GM18507 (cell line): Measurements from ENCODE around the gene CD2BP2.

Source experiments
- DNase-seq: peaks from one replicate; pipeline ENCODE4 v3.0.0; 2011; ENCODE audit warnings: low read depth; ENCODE audit not compliant: insufficient read length; ENCODE audit errors: extremely low spot score
- FAIRE-seq: peaks from 2 replicates; lab custom pipeline; 2011; peaks lifted over from hg19 to GRCh38; lab: Jason Lieb, UNC

The CD2BP2 gene

DNA sequence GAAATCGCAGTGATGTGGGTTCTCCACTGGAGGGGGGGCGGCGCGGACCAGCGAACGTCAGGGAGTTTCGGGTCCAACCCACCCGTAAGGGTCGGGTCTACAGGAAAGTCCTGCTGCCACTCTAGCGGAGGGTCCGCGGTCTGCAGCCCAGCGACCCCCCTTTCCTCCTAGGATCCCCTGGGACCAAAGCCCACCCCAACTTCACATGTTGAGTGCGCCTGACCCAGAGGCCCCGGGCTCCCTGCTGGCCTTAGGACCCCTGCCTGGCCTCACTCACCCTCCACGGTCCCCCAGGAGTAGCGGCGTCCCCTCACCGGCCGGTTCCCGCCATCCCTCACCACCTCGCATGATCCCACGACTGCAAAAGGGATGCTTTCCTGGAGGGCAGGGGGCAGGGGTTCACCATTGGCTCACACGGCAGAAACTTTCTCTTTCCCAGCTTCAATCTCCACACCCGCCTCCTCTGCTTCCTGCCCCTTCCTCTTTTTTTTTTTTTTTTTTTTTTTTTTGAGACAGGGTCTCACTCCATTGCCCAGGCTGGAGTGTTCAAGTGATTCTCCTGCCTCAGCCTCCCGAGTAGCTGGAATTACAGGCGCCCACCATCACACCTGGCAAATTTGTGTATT lies 24.2 kb upstream of the CD2BP2 start:
- FAIRE-seq, result no peak

DNA sequence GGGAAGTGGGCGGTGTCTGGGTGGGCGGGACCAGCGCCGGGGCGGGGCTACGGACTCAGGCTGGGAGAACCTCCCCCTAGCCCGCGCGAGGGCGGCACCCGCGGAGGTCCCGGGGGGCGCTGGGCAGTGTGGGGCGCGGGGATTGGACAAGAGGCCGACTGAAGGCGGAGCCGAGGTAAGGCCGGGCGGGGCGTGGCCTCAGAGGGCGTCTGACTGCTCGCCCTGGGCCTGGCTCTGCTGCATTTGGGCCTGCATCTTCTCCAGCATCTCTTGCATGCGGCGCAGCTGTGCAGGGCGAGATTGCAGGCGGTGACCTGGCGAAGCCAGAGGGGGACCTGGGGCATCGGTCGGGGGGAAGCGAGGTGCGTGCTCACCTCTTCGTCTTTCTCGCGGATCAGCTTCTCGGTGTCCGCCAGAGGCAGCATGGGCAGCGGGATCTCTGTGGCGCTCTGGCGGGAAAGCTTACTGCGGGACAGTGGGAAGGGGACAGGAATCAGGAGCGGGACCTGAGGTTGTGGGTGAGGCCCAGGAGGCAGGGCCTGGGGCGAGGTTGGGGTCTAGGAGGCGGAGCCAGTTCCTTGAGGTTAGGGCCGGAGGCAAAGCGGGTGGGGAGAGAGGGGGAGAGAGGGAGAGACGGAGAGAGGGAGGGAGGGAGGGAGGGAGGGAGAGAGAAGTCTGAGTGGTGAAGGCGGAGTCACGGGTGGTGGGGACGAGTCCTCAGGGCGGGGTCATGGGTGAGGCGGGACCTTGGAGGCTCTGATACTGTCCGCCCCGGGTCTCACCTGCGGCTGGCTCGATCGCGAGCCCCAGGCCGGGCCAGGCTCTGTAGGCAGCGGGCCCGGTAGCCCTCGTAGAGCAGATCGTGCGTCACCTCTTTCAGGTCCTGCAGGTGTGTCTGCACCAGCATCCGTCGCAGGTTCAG lies 23.4 kb upstream of the CD2BP2 start:
- FAIRE-seq (peak; percentile 97), DNase-seq (peak; percentile 96)

More for the DNA sequence above, 24.2 kb upstream of the CD2BP2 start:
- DNase-seq, result no peak

DNA sequence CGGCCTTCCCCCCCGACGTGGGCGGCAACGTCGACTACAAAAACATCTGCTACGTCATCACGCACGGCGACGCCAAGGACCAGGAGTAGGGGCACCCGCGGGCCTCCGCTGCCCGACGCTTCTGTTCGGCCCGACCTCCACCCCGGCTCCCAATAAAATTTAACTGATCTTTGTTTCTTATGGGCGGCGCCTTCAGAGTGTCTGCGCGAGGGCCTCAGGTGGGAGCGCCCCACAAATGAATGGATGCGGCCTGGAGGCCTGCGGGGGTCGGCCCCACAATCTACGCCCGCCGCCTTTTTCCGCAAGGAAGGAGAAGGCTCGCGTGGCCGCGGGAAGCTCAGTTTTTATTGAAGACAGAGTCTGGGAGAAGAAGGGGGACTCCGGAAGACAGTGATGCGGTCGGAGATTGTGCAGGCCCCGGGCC lies 22.7 kb upstream of the CD2BP2 start:
- no peak for FAIRE-seq

DNA sequence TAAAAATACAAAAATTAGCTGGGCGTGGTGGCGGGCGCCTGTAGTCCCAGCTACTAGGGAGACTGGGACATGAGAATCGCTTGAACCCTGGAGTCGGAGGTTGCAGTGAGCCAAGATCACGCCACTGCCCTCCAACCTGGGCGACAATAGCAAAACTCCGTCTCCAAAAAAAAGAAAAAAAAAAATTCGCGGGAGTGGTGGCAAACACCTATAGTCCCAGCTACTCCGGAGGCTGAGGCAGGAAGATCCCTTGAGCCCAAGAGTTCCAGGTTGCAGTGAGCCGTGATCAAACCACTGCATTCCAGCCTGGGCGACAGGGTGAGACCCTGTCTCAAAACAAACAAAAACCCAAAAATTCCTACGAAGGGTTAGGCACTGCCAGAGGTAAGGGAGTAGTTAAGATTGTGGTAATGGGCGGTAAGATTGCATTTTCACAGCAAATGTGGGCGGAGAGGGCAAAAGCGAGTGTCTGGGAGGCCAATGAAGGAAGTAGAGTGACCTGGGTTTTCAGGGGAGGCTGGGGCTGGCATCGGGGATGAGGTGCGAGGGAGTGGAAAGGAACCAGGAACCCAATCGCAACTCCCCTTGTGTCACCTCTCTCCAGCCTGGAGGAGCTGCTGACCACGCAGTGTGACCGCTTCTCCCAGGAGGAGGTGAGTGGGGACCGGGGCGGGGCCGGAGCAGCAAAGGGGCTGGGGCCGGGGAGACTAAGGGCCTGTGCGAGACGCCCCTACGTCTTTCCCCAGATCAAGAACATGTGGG lies 22.1 kb upstream of the CD2BP2 start:
- no peak for DNase-seq
- FAIRE-seq, result peak; percentile 18

More for the DNA sequence above, 22.7 kb upstream of the CD2BP2 start:
- DNase-seq, result no peak

DNA sequence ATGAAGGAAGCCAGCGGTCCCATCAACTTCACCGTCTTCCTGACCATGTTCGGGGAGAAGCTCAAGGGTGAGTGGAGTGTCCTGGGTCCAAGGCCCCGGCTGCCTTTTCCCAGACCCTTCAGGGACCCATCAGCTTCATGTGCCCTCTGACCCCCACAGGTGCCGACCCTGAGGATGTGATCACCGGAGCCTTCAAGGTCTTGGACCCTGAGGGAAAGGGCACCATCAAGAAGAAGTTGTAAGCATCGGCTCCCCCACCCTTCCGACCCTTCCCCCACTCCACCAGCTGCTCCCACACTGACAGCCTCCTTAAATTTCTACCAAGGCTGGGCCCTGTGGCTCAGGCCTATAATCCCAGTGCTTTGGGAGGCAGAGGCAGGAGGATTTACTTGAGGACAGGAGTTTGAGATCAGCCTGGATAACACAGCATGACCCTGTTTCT lies 21.4 kb upstream of the CD2BP2 start:
- no peak for DNase-seq

DNA sequence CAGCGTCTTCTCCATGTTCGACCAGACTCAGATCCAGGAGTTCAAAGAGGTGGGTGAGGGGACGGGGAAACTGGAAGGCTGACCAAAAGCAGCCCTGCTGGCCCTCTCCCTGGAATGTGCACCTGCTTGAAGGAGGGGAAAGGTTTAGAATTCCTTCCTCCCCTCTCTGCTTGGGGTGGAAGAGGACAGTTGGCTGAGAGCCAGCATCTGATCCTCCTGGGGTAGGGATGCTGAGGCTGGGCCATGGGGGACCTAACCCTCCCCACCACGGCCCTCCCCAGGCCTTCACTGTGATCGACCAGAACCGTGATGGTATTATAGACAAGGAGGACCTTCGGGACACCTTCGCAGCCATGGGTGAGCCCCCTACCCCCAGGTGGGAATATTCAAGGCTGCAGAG lies 20.8 kb upstream of the CD2BP2 start:
- DNase-seq (no peak), FAIRE-seq (no peak)

More for the DNA sequence above, 21.4 kb upstream of the CD2BP2 start:
- FAIRE-seq, result no peak

DNA sequence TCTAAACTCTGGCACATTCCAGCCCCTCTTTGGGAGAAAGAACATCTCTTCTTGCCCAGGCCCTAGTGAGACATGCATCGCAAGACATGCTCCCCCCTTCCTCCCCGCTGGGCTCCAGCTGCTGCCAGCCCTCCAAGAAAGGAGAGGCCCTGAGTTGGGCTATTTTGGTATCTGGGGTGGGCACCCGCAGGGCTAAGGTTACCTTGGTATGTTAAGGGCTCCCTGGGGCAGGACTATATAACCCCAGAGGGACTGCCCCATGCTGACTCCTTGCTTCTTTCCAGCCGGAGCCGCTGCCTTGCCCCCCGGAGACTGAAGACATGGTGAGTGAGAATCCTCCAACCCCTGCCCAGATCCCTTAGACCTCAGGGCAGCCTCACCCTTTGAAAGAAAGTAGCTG lies 19.4 kb upstream of the CD2BP2 start, which contains the start of gene MYL11:
TSS of gene MYL11 (plus strand) at position 265 of the 400 bp plus-strand sequence. CDS start at position 321, 56 bp downstream.
- DNase-seq, result no peak
- FAIRE-seq, result no peak

DNA sequence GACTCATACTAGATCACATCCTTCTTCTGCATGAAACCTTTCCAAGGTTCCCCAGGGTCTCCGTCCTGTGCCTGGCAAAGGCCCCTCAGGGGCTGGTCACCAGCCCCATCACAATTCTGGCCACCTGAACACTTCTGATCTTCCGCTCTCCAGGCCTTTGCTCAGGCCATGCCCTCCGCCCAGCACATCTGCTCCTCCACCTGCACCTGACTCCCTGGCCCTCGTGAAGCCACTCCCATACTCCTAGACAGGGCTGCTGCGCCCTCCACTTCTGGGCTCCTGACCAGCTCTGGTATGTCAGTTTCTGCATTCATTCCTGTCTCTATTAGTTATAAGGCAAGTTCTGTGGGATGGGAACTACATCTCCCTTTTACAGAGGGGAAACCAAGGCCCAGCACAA lies 17.6 kb upstream of the CD2BP2 start:
- FAIRE-seq (no peak), DNase-seq (no peak)

DNA sequence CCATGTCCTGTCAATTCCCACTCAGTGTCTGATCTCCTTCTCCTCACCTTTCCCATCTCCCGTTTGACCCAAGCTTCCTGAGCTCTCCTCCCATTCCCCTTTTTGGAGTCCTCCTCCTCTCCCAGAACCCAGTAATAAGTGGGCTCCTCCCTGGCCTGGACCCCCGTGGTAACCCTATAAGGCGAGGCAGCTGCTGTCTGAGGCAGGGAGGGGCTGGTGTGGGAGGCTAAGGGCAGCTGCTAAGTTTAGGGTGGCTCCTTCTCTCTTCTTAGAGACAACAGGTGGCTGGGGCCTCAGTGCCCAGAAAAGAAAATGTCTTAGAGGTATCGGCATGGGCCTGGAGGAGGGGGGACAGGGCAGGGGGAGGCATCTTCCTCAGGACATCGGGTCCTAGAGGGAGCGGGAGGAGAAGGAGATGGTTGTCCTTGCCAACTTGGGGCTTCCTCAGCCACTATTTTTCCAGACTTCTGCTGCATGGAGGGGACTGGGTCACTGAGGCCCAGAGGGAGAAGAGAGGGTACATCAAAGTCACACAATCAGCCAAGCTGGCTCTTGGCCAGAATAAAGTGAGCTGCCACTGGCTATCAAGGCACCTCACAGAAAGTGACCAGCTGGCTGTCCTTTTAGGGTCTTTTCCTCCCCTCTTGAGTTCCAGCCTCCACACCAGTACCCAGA lies 17.1 kb upstream of the CD2BP2 start:
- FAIRE-seq (no peak), DNase-seq (no peak)

DNA sequence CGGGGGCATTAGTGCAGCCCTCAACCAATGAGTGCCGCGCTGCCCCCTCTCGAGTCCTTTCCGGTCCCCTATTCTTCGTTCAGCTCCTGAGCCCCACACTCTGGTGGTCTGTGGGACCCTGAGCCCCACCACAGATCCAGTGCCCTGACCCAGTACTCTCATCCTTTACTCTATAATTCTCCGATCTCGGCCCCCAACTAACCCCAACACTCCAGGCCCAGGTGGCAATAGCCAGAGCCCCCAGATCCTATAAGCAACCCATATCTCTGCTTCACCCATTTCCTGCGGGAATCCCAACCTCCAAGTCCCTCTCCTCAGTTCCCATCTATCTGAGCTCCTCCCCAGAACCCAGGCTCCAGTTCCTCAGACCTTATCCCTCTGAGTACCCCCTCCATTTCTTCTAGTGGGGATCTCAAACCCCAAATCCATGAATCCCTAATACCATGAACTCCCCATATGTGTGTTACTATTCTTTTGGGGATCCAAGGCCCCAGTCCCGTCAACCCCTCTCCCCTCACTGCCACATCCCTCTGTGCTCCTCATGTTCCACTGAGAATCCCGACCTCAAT lies 16.2 kb upstream of the CD2BP2 start:
- no peak for FAIRE-seq
- DNase-seq, result no peak

DNA sequence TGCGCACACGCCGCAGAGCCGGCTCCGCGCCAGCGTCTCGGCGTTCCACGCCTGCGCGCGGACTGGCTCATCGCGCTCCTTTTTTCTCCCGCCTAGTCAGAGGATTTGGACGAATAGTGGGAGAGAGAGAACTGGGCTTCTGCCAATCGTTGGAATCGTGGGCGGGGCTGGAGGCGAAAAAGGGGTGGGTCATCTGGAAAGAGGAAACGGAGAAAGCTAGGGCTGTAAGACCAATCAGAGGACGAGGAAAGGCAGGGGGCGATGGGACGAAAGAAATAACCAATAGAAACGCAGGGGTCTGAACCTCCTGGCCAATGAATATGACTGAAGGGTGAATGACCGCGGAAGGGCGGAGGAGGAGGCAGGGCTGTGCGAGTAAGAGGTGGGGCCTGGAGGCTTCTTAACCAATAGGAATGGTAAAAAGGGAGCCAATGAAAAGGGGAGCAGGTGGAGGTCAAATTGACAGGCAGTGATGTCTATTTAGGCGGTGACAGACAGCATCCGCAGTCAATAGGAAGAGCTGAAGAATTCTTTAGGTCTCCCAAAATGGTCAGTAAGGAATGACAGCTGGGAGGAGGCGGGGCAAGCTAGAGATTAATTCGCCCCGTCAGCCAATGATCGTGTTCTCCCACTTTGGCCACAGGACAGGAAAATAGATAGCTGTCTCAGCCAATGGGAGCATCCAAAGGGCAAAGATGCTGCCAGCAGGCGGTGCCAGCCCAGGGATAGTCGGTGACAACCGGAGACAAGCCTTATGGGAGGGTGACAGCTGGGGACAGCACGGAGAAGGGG lies 15.5 kb upstream of the CD2BP2 start, which contains the start of gene TBC1D10B:
TSS of gene TBC1D10B (minus strand) at position 39 of the 792 bp plus-strand sequence. CDS start 311 bp downstream, outside the sequence.
- DNase-seq, result peak; percentile 86
- peak; percentile 100 for FAIRE-seq

DNA sequence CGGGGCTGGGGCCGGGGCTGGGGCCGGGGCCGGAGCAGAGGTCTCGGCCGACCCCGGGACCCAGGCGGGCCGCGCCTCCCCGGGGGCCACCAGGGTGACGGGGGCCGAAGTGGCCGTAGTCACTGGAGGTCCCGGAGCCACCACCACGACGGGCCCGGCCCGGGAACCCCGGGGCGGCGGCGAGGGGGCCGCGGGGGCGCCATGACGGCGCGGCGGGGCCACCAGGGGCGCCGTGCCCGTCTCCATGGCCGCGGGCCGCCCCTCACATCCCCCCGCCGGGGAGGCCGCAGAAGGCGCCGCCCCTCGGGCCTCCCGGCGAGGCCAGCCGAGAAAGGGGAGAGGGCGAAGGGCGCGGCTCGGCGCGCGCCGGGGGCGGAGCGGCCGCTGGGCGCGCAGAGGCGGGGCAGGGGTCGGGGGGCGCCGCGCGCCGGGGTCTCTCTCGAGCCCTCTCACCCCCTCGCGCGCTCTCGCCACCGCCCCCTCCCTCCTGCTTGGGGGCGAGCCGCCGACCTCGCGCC lies 14.9 kb upstream of the CD2BP2 start:
- DNase-seq, result no peak
- no peak for FAIRE-seq

DNA sequence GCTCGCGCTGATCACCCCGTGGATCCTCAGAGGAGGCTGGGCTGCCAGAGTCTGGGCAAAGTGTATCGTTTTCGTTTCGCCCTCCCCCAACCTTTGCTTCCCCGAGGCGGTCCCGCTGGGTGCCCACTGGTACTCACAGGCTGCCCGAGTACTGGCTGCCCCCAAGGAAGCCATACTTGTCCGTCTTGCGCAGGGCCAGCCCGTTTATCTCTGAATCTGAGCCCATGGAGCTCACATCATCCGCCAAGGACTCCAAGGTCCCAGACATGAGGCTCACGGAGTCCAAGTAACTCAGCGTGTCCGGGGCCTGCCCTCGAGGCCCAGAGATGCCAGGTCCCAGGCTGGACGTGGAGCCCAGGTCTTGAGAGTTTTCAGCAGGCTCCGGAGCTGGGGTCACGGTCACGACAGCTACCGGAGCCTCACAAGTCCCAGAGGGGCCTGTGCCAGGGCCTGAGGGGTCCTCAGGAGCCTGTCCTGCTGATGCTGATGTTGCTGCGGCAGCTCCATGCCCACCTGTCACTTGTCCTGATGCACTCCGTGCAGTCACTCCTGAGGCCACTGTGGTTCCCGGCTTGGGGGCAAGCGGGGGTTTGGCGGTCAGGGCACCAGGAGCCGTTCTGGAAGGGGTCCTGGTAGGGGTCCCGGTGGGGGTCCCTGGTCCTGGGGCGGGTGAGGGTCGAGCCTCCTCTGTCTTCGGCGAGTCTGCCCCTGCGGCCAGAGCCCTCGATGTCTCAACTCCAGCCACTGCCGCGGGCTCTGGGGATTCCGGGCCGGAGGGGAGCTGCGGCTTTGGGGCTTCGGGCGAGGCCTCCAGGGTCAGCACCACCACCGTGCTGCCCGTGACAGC lies 14.2 kb upstream of the CD2BP2 start:
- DNase-seq, result no peak

DNA sequence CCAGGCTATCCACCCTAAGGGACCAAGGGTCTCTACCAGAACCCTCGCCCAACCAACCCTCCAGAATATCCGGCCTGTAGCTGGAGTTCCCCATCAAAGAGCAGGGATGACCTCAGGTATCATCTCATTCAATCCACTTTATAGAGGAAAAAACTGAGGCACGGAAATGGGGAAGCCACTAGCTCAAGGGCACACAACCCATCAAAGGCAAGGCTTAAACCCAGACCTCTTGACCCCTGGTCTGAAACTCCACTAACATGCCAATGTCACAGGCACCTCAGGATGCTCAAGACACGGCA lies 13.6 kb upstream of the CD2BP2 start:
- DNase-seq (no peak), FAIRE-seq (no peak)

More for the DNA sequence above, 14.2 kb upstream of the CD2BP2 start:
- FAIRE-seq, result no peak

DNA sequence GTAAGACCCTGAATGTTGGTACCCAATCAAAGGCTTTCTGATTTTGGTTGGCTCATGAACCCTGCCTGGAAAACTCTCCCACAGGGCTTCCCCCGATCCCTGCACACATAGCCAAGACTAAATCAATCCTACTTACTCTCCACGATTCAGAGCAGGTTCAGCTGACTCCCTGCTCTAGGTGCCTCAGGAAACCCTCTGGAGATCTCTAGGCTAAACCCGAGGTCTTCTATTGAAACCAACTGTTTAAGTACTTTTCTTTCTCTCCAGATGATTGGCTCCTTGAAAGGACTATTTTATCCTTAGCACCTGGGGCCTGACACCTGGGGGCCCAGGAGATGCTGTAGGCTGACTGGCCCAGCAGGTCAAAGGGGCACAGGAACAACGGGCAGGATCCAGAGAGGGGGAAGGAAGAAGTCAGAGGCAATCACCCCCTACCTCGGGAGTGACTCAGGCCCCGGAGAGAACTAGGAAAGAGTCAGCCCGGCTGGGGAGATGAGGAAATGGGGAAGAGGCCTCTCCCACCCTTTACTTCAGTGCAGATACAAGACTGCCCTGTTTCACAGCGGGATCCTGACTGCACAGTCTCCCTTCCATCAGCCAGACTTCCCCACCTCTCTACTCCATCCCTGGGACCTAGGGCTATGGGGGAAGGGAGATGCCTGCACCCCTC lies 13.1 kb upstream of the CD2BP2 start:
- no peak for FAIRE-seq
- no peak for DNase-seq

DNA sequence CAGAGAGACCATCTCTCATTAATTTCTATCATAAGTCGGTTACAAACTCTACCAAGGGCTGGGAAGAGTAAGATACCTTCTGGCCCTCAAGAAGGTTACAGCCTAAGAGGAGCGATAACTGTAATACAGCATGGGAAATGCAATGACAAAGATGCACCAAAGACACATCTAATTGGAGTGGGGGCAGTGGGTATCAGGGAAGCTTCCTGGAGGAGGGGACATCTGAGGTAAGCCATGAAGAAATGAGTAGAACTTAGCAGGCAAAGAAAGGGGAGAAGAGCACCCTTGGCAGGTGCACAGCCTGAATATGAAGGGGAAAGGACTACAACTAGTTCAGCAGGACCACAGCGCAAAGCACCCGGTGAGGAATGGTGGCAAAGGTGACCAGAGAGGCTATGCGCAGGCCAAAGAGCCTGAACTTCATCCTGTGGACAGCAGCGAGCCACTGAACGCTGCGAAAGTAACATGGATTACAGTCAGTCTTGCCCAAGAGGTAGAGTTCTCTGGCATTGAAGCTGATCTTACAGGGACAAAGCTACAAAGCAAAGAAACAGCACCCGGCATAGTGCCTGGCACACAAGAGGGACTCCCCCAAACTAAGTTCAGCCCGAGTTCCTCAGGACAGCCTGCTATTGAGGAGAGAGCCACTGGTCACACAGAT lies 12.4 kb upstream of the CD2BP2 start:
- DNase-seq, result no peak
- no peak for FAIRE-seq
